ENCODE measurements around the gene ITPRID1. TPM values are rescaled to one million over a fixed set of nuclear protein-coding genes. Genes with fewer than 3 reads are reported as not detected.

ITPRID1 gene
- total RNA-seq, 1 donor from 2014 or later = not detected

GRCh38 chr7:31687024-31687748 is 173.3 kb downstream of the ITPRID1 start, which contains the start of gene PPP1R17:
TSS of gene PPP1R17 (plus strand) at chr7:31687215. CDS start at chr7:31692442, 5,227 bp downstream.
- no peaks in the 10 kb centered on the region for H3K27me3 ChIP-seq
- no peaks in the 10 kb centered on the region for H3K36me3 ChIP-seq
- intact Hi-C loops (cut with DNase I) = no loop called here
- no peaks in the 10 kb centered on the region for H3K4me1 ChIP-seq
- no peaks in the 10 kb centered on the region for H3K9me3 ChIP-seq
- no peak within 1 kb of the TSS for H3K4me3 ChIP-seq
- no peak for TF ChIP-seq POLR2AphosphoS5 (IDR thresholded peaks at IDR 0.05; ENCODE audit: insufficient read depth in 1 of 2, low read depth in 1 of 2)
- TF ChIP-seq CTCF (IDR thresholded peaks at IDR 0.05) = no peak
- no peak for TF ChIP-seq POLR2A (IDR thresholded peaks at IDR 0.05)
- no peak for DNase-seq (ENCODE audit: extremely low spot score in 2 of 2)
- no peak within 1 kb of the TSS for H3K27ac ChIP-seq

- no peak for DNase-seq (ENCODE audit: extremely low spot score in 2 of 2)
- Histone ChIP-seq H3K4me3 (no peak overlapping the region), H3K9me3 (no peaks in the 10 kb centered on the region), H3K27me3 (no peaks in the 10 kb centered on the region), H3K27ac (no peak overlapping the region), H3K4me1 (no peaks in the 10 kb centered on the region), H3K36me3 (no peaks in the 10 kb centered on the region)
- intact Hi-C loops (cut with DNase I) = no loop called here
- TF ChIP-seq POLR2A (IDR thresholded peaks at IDR 0.05) (no peak), POLR2AphosphoS5 (IDR thresholded peaks at IDR 0.05; ENCODE audit: insufficient read depth in 1 of 2, low read depth in 1 of 2) (no peak), CTCF (IDR thresholded peaks at IDR 0.05) (no peak)
Observed at GRCh38 chr7:31688372-31688771, 174.5 kb downstream of the ITPRID1 start.

- TF ChIP-seq CTCF (IDR thresholded peaks at IDR 0.05) = no peak
- TF ChIP-seq POLR2A (IDR thresholded peaks at IDR 0.05) = no peak
- TF ChIP-seq POLR2AphosphoS5 (IDR thresholded peaks at IDR 0.05; ENCODE audit: insufficient read depth in 1 of 2, low read depth in 1 of 2) = no peak
- H3K27ac ChIP-seq = no peak overlapping the region
- no peak for DNase-seq (ENCODE audit: extremely low spot score in 2 of 2)
- intact Hi-C loops (cut with DNase I) = no loop called here
- H3K4me3 ChIP-seq = no peak overlapping the region
- no peaks in the 10 kb centered on the region for H3K9me3 ChIP-seq
- no peaks in the 10 kb centered on the region for H3K36me3 ChIP-seq
- no peaks in the 10 kb centered on the region for H3K4me1 ChIP-seq
- H3K27me3 ChIP-seq = no peaks in the 10 kb centered on the region
Observed at GRCh38 chr7:31688996-31689395, 175.1 kb downstream of the ITPRID1 start.

- intact Hi-C loops (cut with DNase I) = no loop called here
- Histone ChIP-seq H3K27ac (no peak overlapping the region), H3K36me3 (no peaks in the 10 kb centered on the region), H3K9me3 (no peaks in the 10 kb centered on the region), H3K4me1 (no peaks in the 10 kb centered on the region), H3K27me3 (no peaks in the 10 kb centered on the region), H3K4me3 (no peak overlapping the region)
- TF ChIP-seq POLR2AphosphoS5 (IDR thresholded peaks at IDR 0.05; ENCODE audit: insufficient read depth in 1 of 2, low read depth in 1 of 2) = no peak
- TF ChIP-seq POLR2A (IDR thresholded peaks at IDR 0.05) = no peak
- no peak for TF ChIP-seq CTCF (IDR thresholded peaks at IDR 0.05)
- no peak for DNase-seq (ENCODE audit: extremely low spot score in 2 of 2)
Observed at GRCh38 chr7:31690935-31691334, 177.0 kb downstream of the ITPRID1 start.

- Histone ChIP-seq H3K4me3 (no peak overlapping the region), H3K4me1 (no peaks in the 10 kb centered on the region), H3K9me3 (no peaks in the 10 kb centered on the region), H3K27me3 (no peaks in the 10 kb centered on the region), H3K27ac (no peak overlapping the region), H3K36me3 (no peaks in the 10 kb centered on the region)
- TF ChIP-seq CTCF (IDR thresholded peaks at IDR 0.05) (no peak), POLR2AphosphoS5 (IDR thresholded peaks at IDR 0.05; ENCODE audit: insufficient read depth in 1 of 2, low read depth in 1 of 2) (no peak), POLR2A (IDR thresholded peaks at IDR 0.05) (no peak)
- DNase-seq (ENCODE audit: extremely low spot score in 2 of 2) = no peak
- intact Hi-C loops (cut with DNase I) = no loop called here
Observed at GRCh38 chr7:31692451-31692850, 178.6 kb downstream of the ITPRID1 start.

Measured in vagina (tissue), 2 donors.